Erythroblast (primary cell): ENCODE data around the gene ATRNL1.

Experiments
- GATA1 ChIP-seq: IDR thresholded peaks from 2 replicates; pipeline ENCODE4 v1.6.1; 2011; ENCODE audit warnings: low read depth, mild to moderate bottlenecking, control low read depth, low read length, moderate library complexity
- POLR2A ChIP-seq: IDR thresholded peaks from 2 replicates; pipeline ENCODE4 v1.6.1; 2011; ENCODE audit warnings: mild to moderate bottlenecking, low read length

- no peak for TF ChIP-seq POLR2A
- no peak for TF ChIP-seq GATA1
These were observed 751.4 kb downstream of the ATRNL1 start for GRCh38 chr10:115844591-115844990.
